Stimulated activated CD8-positive, alpha-beta memory T cell treated with anti-CD3 and anti-CD28 coated beads, Interleukin-2, amount 100 ng/mL, for 1 hour (primary cell): ENCODE results near the gene C16orf82.
"Not testable (repeated sequence)": the region's sequence is repeated elsewhere in the genome, so short reads cannot be mapped to it uniquely, and the experiment has no call there.

ENCODE experiments used
- DNase-seq, 2 donors: peaks; one replicate each; pipeline ENCODE4 v3.0.0-alpha.2; 2020; ENCODE audit warnings: low read depth in 2 of 2

The C16orf82 gene

DNA sequence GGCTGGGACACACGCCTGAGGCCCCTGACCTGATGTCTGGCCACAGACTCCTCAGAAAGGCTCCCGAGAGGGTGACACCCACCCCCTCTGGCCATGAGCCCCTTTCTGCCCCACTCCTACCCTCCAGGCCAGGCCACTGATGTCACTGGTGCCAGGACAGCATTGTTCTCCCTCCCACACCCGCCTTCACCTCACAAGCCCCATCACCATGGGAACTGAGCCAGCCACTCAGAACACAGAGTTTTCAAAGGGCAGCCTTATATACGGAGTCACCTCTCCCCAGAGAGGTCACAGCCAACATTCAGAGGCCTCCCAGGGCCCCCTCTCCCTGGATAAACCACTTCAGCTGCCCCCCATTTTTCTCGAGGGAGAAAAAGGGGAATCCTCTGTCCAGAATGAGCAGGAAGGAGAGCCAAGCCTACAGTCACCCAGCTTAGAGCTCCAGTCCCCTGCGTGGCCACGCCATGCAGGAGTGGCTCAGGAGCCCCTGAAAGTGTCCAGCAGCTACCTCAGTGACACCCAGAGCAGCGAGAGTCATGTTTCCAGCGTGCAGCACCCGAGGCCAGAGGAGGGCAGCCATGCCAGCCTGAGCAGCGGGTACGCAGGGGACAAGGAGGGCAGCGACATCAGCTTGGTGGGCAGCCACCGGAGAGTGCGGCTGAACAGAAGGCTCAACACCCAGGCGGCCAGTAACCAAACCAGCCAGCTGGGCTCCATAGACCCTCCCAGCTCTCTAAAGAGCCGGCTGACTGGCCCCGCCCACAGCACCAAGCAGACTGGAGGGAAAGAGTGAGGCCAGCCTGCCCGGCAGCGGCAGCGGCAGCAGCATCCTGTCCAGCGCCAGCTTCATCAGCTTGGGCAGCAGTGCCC, at the start of gene C16orf82:
TSS of gene C16orf82 (plus strand) at position 260 of the 870 bp plus-strand sequence.
- no peak for DNase-seq

DNA sequence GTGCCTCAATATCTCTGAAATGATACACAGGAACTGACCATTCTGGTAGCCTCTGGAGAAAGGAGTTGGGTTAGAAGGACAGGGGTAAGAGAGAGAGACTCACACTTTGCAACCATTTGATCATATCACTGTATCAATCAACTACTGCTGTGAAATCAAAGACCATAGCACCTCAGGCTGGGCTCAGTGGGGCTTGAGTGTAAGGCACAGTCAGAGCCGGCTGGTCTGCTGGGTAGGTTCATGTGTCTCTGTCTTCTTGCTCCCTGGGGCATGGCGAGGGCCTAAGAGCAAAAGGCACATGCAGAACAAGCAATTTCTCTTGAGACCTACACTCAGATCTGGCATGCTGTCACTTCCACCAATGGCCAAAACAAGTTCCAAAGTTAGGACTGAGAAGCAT, 46.7 kb upstream of the C16orf82 start:
- DNase-seq, result no peak

DNA sequence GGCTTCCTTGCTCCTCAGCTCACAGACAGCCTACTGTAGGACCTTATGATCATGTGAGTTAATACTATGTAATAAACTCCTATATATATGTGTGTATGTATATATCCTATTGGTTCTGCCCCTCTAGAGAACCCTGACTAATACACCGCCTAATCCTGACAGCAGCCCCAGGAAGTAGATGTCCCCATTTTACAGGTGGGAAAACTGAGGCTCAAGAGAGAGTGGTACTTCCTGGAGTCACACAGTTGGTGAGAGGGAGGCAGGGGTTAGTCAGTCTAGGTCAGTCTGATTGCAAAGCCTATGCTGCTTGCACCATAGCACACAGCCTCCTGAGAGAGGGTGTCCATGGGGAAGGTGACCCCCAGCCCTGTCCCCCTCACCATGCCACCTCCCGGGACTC, 42.7 kb upstream of the C16orf82 start:
- no peak for DNase-seq

DNA sequence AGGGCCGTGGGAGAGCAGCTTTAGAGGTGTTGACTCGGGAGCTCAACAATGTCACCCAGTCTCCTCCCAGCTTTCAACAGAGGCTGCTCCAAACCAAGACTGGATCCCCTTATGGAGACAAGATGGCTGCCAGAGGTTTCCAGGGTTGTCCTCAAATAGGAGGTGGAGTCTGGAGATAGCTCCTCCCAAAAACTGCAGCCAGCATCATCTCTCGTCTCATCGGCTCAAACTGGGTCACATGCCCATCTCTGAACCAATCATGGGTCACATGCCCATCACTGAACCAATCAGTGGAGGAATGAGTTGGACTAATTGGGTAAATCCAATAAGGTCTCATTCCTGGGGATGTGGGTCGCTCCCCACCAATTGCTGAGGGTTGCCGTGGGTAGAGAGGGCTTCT, 41.1 kb upstream of the C16orf82 start:
- no peak for DNase-seq

DNA sequence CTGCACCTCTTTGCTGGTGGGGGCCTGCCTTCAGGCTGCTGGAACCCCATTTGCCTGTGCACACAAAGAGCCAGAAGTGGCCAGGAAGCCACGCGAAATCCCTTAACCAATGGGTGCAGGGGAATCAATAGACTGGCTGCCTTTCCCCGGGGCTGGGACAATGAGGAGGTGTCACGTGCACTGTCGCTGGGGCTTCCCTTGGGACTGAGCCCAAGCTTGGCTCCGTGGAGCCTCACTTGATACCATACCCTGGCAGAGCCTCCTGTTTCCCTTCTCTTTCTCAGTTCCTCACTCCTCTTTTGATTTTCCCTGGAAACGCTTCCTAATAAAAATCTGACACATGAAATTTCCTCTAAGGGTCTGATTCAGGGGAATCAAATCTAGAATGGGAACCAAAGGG, 38.8 kb upstream of the C16orf82 start:
- no peak for DNase-seq

DNA sequence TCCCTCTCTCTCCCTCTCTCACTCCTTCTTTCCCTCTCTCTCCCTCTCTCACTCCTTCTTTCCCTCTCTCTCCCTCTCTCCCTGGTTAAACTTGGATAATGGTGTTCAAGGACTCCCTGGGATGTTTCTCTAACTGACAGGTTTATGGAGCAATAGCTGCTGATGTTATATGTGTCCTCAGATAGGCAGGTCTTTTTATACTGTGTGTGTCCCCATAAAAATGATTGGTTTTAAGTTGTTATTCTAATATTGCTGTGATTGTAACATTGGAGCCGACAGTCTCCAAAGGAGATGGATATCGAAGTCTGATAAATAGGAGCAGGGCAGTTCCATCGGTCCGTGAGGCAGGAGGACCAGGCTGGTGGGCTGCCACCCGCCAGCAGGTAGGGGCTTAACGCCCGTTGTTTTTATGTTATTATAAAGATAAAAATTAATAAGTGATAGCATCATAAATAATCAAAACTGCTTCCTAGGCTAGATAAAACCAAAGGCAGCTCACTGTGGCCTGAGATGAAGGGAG, 38.1 kb upstream of the C16orf82 start:
- DNase-seq, result no peak

DNA sequence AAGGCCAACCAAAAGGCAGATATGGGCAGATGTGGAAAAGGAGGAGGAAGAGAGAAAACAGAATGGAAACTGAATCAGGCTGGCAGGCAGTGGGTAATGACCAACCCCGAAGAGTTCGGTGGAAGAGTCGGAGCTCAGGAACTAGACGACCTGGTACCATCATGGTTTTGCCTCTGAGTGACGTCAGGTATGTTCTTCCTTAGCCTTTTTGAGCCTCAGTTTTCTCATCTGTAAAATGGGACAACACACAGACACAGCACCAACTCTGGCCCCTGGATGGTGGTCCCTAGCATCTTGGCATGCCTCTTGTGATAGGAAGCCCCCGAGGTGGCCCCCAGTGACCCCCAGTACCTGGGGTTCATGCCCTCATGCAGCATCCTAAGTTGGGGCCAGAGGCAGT, 37.2 kb upstream of the C16orf82 start:
- DNase-seq, result no peak

DNA sequence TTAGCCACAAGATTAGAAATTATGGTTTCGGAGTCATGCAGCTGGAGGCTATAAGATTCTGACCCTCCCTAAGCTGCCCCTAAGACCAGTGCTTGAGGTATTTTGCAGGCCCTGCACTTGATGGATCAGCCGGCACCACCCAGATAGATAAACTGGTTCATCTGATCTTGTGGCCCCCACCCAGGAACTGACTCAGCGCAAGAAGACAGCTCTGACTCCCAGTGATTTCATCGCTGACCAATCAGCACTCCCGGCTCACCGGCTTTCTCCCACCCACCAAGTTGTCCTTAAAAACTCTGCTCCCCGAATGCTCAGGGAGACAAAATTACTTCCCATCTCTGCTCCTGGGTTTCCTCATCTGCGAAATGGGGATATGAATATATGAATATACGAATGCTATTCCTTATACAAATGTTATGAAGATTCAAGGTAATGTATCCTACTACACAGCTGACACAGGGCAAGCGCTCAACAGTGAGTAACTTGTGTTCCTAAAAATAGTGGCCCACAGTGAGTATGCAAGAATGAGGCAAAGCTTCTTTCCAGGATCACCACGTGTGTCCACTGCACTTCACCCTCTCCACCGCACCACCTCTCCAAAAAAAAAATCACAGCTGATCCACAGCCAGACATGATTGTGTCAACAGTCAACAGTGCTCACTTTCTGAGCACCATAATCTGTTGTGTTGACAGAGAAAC, 33.3 kb upstream of the C16orf82 start:
- no peak for DNase-seq

DNA sequence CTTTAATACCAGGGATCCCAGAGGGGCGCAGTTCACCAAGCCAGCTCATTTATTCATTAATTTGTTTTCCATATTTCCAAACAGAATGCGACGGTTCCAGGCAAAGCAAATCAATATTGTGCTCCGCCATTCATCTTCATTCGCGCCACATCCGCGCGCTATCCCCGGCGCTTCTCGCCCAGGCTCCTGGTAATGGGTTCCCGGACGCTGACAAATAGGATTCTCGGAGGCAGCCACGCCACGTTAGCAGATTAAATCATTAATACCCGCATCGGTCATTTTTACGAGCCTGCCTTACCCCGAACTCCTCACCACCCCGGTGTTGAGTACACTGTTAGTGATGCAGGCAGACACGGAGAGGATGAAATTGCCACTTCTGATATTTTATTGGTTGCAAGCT, 26.0 kb upstream of the C16orf82 start:
- DNase-seq, result no peak

DNA sequence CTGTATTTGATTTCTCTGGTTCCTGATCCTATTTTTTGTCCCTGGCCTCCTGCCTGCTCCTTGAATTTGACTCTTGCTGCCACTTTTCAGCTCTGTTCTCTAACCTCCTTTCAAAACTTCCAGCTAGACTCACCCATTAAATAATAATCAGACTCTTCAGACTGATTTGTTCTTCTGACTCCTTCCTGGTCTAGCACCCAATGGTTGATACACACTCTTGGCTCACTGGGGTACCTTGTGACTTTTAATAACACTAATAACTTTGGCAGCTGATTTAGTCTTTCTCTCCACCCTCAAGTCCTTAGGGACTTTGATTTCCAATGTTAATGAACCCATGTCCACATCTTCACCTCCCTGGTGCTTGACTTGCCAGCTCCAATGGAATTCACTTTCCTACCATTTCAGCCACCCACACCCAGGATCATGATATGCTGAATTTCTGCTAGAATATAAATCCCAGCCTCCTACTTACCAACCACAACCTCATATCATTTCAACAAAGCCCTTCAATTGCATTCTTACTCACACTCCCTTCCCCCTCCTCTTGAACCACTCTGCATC, 19.7 kb upstream of the C16orf82 start:
- DNase-seq, result no peak

DNA sequence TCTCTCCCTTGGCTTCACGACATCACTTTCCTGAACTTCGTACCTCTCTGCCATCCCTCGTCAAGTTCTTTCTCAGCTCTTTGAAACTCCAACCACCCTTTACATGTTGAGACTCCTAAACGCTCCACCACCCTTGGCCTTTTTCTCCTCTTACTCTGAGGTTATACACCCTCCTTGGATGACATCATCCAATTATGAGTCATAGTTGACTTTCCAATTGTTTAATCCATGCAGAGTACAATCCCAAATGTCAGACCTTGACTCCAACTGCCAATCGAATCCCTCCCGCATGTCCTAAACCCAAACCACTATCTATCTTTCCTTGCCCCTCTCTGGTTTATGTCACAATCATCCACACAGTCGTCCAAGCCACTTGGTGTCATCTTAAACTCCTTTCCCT, 18.4 kb upstream of the C16orf82 start:
- no peak for DNase-seq

DNA sequence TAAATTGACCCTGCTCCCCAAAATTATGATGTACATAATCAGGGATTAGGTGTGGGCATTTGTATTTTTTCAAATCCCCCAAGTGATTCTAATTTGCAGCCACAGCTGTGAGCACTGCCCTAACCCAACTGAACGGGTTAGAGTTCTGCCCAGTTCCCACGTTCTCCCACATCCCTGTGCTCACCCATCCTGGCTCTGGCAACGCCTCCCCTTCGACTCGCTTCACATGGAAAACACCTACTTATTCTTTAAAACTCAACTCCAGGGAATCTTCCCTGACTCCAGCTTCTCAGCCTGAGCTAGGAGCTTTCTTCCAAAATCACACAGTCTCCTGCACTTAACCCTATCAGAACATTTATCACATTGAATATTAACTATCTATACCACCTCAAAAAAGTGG, 17.6 kb upstream of the C16orf82 start:
- no peak for DNase-seq

DNA sequence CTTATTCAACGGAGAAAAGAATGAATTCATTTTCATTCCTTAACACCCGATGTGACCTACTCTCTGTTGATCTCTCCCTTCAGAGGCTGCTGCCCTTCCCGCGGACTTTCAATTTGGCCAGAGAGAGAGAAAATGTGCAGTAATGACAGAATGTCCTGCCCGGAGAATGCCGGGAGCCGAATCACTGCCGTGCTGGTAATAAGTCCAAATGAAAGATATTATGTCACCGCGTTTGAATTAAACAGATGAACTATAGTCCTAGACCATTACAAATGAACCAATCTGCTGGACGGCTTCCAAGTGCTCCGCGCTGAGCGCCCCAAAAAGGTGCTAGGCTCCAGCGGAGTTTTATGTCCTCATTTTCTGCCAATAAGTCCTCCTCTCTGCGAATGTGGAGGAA, 14.7 kb upstream of the C16orf82 start:
- no peak for DNase-seq

DNA sequence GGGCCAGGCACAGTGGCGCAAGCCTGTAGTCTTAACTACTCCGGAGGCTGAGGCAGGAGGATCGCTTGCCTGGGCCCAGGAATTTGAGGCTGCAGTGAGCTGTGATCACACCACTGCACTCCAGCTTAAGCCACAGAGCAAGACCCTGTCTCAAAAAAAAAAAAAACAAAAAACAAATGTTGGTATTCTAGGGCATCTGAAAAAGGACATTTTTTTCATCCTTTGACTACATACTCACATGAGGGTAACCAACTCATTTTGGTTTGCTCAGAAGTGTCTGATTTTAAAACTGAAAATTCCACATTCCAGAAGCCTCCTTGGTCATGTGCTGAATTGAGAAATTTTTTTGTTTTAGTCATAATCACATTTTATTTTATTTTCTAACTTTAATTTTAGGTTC, 12.7 kb upstream of the C16orf82 start:
- no peak for DNase-seq

DNA sequence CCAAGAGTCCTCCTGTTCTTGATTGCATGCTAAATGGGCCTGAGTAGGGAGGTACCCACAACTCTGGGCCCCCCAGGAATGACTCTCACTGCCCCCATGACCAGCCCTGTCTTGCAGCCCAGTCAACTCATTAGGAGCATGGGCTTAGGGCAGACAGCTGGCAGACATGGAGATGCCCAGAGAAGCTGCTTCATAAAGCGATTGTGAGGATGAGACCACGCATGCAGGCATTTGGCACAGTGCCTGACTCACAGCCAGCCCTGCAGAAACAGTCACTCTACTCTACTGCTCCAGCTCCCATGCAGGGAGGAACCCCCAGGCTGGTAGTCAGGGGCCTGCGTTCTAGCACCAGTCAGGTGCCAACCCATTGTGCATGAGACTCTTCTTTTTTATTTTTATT, 8.4 kb upstream of the C16orf82 start:
- no peak for DNase-seq

DNA sequence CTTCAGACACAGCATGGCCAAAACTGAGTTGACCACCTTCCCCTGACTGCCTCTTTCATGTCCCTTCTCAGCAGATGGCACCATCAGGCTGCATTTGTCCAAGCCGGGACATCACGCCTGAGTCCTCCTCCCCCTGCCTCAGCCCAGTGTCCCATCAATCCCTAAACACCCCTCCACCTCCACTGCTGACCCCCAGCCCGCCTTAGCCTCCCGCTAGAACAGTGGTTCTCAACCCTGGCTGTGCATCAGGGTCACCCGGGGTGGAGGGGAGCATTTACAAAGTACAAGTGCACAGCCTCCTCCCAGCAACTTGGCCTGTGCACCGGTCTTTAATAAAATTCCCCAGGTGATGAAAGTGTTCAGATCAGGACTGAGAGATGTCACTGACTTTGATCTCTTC, 4.0 kb downstream of the C16orf82 start:
- DNase-seq, result no peak

DNA sequence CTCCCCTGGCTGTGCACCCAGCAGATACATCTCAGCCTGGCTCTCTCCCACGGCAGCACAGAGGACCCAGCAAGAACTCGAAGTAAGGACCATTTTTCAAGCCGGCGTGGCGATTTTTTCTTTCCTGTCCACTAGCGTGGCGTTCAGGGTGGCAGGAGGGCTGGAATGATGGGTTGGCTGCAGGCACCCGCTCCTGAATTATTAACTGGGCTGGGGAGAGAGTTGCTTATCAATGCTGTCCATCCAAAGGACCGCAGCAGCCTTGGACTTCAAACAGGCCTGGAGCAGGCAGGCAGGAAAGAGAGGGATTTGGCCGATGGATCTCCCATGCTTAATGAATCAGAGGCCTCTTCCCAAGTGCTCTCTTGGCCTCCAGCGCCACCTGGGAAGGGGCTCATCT, 7.0 kb downstream of the C16orf82 start:
- no peak for DNase-seq

DNA sequence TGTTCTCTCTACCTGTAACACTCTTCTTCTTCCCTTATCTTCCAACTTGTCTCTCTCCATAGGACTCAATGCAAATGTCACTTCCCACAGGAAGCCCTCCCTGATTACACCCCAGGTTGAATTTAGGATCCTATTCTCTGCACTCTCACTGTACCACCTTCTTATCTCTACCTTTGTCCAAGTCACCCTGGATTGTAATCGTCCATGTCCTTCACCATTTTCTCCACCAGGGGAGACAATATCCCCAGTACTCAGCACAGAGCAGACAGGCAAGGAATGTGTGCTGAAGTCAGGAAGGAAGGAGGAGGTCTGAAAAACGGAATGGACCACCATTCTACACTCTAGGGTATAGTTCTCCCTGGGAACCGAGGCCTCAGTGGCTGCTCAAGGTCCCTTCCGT, 14.2 kb downstream of the C16orf82 start:
- no peak for DNase-seq

DNA sequence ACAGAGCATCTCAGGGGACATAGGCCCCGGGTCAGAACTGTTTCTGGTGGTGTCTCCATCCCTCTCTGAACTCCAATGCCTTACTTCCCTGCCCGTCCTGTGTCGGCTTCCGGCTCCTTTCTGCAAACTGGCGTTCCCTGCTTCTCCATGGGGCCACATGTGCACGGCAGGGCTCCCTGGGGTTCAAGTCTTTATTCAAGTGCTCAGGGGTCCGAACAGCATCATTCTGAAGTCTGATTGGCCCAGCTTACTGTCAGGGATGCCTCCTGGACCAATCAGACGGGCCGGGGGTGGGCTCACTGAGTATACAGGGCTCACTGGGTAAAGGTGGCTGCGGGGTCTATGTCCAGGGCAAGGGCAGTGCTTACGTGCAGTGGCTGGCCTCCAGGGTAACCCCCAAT, 17.1 kb downstream of the C16orf82 start:
- no peak for DNase-seq

DNA sequence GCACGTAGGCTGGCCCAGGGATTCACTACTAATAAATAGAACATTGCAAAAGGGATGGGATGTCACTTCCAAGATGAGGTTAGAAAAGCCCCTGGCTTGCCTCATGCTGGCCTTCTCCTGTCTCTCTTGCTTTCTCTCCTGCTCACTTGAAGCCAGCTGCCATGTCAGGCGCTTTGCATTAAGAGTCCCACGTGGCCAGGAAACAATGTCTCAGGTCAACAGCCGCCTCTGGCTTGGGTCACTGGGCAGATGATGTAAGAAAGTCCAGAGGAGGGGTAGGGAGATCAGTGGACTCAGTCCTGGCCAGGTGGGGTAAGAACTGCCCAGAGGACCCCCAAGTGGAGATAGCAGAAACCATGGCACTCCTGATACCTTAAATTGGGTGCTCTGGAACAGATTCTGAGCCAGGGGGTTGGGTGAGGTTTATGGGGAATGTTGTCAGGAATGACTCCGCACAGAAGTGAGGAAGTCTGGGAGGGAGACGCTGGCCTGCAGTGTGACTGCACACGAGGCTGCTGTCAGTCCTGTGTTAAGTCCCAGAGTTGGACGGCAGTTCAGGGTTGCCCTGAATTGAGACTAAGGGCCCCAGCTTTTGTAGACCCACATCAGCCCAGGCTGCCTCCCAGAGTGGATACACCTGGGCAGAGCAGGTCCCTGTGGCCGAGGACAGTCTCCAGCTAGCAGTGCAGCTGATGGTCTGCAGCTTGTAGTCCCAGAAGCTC, 17.7 kb downstream of the C16orf82 start:
- DNase-seq, result no peak

DNA sequence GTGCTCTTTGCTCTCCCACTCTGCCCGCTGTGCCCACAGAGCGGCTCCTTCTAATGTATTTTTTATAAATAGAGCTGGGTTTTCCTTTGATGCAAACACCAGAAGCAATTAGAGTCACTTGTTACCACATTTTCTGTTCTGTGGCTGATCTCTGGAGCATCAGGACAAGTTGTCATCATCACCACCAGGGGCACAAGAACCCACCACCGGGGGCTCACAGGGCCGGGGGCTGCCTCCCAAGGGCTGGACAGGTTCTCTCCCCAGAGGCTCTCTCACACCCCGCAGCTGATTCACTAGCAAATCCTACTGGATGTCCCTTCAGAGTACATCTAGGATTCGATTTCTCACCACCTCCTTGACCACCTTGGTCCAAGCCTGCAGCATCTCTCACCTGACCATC, 18.5 kb downstream of the C16orf82 start:
- no peak for DNase-seq

DNA sequence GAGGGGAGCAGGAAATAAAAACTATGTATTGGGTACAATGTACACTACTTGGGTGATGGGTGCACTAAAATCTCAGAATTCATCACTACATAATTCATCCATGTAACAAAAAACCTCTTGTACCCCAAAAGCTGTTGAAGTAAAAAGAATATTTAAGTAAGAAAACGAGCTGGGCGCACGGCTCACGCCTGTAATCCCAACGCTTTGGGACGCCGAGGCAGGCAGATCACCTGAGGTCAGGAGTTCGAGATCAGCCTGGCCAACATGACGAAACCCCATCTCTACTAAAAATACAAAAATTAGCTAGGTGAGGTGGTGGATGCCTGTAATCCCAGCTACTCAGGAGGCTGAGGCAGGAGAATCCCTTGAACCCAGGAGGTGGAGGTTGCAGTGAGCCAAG, 19.3 kb downstream of the C16orf82 start:
- DNase-seq, result not testable (repeated sequence)
